Activated effector memory CD4-positive, alpha-beta T cell treated with Interleukin-2 at 50 U/mL for 16 hours (primary cell): ENCODE results near the gene EGFR.
"Not testable (repeated sequence)": the region's sequence is repeated elsewhere in the genome, so short reads cannot be mapped to it uniquely, and the experiment has no call there.

Experiments used
- DNase-seq: peaks from one replicate; pipeline ENCODE4 v3.0.0-alpha.2; 2020

EGFR gene

DNA sequence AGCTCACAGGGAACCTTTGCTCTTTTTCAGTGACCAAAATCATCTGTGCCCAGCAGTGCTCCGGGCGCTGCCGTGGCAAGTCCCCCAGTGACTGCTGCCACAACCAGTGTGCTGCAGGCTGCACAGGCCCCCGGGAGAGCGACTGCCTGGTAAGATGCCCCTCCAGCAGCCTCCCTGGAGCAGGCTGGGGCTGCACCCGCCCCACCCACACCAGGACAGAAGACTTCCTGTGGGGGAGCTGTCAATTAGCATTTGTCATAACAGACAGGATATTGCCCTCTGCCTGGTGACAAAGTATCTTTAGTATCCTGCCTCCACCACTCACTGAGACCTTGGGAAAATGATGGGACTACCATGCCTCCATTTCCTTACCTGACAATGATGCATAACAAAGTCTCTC lies 133.7 kb downstream of the EGFR start:
- DNase-seq, result no peak

DNA sequence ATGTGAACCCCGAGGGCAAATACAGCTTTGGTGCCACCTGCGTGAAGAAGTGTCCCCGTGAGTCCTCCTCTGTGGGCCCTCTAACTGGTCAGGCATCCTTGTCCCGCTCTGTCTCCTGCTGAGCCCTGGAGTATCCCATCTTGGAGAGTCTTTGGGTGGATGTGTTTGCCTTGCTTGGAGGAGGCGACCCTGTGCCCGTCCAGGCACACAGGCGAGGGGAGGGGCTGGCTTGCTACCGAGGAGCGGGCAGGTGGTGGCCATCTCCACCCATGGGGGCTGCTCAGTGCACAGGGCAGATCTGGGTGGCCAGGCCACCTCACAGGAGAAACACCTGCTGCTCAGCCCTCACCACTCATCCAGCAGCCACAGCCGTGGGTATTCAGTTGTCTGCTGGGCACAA lies 135.3 kb downstream of the EGFR start:
- no peak for DNase-seq

DNA sequence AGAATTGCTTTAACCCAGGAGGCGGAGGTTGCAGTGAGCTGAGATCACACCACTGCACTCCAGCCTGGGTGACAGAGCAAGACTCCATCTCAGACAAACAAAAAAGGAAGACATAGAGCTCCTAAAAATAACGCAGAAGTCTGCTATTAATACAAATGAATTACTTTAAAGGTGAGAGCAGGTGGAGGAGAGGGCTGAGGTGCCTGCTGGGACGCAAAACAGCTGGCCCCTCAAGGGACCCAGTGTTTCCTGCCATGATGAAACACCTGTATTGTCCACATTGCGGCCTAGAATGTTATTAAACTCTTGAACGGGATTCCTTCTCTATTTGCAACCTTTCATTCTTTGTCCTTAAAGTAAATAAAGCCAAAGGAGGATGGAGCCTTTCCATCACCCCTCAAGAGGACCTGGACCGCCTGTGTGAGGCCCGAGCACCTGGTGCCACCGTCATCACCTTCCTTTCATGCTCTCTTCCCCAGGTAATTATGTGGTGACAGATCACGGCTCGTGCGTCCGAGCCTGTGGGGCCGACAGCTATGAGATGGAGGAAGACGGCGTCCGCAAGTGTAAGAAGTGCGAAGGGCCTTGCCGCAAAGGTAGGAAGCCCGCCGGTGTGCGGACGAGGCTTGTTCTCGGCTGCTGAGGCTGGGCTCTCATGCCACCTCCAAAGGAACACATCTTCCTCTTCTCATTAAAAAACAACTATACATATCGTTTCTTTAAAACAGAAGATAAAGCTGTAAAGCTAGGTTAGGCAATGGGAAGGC lies 136.7 kb downstream of the EGFR start:
- no peak for DNase-seq

DNA sequence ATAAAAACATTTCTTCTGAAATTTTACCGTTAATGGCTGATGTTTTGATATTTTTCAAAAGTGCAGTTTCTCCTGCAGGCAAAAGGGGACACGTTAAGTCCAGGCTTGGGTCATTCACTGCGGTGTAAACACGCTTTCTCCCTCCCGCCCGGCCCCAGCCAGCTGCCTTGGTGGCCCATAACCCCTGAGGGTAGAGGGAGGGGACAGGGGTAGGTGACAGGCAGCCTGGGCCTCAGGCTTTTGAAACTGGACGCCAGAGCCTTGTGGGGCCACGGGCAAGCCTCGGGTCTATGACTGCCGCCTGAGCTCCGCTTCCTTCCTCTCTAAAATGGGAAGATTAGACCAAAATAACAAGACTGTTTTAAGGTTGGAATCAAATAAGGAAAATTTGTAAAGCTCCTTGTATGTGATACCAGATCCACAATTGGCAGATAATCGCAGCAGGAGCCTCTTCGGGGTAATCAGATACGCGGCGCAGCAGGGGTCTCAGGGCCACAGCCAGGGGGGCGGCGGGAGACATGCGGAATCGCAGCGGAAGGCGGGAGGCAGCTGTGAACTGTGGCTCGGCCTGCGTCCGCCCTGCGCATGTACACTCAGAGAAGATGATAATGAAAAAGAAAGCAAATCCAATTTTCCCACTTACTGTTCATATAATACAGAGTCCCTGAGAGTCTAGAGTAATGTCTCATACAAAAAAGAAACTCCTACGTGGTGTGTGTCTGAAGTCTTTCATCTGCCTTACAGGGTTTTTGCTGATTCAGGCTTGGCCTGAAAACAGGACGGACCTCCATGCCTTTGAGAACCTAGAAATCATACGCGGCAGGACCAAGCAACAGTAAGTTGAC lies 138.3 kb downstream of the EGFR start:
- no peak for DNase-seq

DNA sequence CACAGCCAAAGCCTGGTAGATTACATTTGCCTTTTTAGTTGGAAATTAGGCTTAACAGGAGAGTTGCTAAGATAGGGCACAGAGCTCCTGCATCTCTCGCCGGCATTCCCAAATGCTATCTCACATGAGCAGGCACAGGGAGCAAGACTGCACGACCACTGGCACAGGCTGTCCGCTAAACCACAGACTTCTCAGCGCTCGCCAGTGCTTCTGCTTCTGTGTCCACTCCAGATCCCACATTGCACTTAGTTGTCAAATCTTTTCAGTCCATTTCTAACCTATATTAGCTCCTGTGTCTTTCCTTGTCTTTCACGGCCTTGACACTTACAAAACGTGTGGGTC lies 138.9 kb downstream of the EGFR start:
- no peak for DNase-seq

DNA sequence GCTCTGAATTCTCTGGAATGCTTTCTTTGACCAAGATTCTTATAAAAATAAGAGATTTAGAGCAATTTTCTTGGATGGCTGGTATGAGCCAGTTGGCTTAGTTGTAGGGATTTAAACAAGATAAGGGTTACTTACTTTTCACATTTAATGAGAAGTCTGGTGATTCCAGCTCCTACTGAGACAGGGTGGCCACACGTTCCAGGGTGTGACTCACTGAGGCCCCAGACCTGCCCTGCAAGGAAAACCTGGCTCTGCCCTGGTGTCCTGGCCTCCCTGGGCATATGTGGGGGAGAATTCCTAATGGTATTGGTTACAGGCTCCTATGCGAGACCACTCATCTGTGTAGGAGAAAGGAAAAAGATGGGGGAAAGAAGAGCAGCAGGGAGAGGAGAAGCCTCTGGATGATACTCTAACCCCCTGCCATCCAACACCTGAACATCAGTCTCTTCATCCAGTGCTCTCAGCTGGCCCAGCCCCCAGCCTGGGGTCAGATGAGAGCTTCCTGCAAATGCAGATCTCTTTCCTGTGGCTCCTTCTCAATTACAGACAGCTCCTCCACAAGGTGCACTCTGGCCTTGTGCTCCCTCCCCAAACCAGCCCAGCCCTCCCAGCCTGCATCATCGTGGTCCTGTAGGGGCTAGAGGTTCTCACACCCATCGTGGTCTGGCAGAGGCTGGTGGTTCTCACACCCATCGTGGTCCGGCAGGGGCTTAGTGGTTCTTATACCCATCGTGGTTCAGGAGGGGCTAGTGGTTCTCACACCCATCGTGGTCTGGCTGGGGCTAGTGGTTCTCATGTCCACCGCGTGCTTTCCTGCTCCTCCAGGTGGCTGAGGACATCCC lies 139.9 kb downstream of the EGFR start:
- DNase-seq, result no peak

DNA sequence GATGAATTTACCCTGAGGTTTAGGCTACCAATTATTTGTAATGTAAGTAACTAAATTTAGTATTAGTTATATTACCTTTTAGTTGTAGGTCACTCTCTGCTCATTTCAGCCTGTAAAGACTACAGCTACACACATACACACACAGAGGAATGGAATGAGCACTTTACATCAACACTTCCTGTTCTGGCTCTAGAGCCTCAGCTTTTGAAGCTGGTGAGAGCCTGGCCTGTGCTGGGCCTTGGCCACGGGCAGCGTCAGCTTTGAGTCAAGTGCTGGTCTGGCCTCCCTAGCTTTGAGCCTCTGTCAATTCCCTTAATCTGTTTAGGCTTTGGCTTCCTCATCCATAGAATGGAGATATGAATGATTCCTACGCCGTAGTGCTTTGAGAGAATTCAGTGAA lies 141.7 kb downstream of the EGFR start:
- no peak for DNase-seq

DNA sequence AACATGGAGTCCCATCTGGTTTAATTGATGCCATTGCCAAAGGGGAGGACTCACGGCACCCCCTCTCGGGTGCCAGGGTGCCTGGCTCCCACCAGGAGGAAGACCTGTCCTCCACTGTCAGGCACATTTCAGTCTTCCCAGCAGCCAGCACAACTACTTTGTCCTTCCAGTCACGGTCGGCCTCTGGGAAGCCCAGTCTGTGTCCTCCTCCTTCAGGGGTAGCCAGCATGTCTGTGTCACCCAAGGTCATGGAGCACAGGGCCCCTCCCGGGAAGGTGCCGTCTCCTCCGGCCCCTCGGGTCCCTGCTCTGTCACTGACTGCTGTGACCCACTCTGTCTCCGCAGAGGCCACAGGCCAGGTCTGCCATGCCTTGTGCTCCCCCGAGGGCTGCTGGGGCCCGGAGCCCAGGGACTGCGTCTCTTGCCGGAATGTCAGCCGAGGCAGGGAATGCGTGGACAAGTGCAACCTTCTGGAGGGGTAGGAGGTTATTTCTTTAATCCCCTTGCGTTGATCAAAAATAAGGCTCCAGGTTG lies 142.4 kb downstream of the EGFR start:
- no peak for DNase-seq

DNA sequence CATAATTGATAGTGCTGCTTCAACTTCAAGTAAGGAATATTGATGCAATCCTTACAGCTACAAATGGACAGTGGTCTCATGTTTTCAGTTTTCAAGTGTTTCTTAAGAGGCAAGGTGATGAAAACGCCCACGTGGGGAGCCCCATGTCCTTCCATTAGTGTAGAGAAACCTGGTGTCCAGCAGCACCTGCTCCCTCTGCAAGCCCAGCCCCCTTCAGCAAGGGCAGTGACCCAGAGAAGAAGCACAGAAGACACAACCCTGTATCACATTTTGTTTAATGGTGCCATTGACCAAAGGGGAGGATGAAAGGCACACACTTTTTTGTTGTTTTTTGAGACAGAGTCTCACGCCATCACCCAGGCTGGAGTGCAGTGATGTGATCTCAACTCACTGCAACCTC lies 143.7 kb downstream of the EGFR start:
- no peak for DNase-seq

DNA sequence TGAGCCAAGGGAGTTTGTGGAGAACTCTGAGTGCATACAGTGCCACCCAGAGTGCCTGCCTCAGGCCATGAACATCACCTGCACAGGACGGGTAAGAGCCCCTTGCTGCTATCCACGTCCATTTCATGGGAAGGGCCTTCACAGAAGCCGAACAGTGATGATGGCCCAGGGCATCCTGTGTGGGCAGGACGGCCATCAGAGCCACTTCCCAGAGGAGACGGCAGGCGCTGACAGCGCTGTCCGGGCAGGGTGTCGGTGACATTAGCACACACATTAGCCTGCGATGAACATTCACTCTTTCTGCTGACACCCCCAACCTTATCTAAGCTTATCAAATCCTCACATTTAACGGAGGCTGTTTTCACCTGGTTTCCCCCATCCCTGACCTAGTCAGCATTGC lies 144.9 kb downstream of the EGFR start:
- no peak for DNase-seq

DNA sequence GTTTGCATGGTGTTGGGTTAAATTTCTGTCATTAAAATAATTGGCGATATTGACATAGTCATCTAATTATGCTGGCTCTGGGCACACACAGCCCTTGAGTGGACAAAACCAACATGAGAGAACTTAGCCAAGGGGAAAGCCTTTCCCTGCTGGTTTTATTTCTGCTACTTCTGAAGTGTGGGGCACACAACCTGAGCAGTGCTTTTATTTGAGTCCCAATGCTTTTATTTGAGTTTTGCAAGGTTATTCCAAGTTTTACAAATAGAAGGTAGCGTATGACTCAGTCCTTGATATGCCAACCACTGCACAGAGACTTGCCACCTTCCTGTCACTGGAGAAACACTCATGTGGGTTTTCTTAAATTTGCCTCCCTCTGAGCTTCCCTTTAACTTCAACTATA lies 145.7 kb downstream of the EGFR start:
- DNase-seq, result no peak

DNA sequence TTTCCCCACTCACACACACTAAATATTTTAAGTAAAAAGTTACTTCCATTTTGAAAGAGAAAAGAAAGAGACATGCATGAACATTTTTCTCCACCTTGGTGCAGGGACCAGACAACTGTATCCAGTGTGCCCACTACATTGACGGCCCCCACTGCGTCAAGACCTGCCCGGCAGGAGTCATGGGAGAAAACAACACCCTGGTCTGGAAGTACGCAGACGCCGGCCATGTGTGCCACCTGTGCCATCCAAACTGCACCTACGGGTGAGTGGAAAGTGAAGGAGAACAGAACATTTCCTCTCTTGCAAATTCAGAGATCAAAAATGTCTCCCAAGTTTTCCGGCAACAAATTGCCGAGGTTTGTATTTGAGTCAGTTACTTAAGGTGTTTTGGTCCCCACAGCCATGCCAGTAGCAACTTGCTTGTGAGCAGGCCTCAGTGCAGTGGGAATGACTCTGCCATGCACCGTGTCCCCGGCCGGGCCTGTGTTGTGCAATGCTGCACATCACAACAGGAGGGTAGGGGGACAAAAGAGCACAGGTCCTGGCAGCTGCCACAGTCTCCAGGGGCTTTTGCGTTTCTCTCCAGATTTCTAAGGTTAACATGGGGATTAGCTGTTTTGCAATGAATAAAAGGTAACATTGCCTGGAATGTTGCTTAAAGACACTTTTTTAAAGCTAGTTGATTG lies 146.5 kb downstream of the EGFR start:
- DNase-seq, result no peak

DNA sequence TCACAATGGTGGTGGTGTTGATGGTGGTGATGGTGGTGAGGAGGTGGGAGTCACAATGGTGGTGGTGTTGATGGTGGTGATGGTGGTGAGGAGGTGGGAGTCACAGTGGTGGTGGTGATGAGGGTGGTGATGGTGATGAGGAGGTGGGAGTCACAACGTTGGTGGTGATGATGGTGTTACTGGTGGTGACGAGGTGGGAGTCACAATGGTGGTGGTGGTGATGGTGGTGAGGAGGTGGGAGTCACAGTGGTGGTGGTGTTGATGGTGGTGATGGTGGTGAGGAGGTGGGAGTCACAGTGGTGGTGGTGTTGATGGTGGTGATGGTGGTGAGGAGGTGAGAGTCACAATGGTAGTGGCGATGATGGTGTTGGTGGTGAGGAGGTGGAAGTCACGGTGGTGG lies 148.5 kb downstream of the EGFR start:
- not testable (repeated sequence) for DNase-seq

DNA sequence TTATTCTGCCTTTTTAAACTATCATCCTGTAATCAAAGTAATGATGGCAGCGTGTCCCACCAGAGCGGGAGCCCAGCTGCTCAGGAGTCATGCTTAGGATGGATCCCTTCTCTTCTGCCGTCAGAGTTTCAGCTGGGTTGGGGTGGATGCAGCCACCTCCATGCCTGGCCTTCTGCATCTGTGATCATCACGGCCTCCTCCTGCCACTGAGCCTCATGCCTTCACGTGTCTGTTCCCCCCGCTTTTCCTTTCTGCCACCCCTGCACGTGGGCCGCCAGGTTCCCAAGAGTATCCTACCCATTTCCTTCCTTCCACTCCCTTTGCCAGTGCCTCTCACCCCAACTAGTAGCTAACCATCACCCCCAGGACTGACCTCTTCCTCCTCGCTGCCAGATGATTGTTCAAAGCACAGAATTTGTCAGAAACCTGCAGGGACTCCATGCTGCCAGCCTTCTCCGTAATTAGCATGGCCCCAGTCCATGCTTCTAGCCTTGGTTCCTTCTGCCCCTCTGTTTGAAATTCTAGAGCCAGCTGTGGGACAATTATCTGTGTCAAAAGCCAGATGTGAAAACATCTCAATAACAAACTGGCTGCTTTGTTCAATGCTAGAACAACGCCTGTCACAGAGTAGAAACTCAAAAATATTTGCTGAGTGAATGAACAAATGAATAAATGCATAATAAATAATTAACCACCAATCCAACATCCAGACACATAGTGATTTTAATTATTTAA lies 151.7 kb downstream of the EGFR start:
- no peak for DNase-seq

DNA sequence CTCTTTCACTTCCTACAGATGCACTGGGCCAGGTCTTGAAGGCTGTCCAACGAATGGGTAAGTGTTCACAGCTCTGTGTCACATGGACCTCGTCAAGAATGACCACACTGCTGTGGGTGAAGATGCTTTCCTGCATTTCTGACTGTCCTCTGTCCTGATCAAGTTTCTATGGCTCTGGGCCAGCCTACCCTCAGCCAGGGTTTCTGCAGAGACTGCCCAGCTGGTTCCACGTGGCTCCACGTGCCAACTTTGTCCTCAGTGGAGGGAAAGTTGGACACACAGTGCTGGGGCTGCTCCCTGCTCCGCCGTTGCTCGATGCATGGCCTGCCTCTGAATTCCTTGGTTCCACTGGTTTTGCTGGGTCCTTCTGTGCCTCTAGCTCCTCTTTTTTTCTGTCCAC lies 152.3 kb downstream of the EGFR start:
- no peak for DNase-seq

DNA sequence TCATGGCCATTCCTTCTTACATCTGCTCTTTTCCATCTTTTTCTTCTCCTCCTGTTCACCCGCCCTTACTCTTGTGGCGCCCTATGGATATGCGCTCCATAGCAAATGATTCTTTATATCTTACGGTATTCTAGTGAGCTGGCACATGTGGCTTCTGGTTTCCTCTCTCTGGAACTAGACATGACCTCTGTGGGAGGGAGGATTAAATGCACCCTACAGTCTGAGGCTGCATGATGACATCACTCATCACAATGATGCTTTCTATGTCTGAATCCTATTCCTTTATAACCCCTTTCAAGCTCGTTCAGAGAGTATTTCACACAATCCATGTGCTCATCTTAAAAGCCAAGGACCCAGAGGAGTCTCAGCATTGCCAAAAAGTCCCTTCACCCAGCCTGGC lies 153.3 kb downstream of the EGFR start:
- no peak for DNase-seq

DNA sequence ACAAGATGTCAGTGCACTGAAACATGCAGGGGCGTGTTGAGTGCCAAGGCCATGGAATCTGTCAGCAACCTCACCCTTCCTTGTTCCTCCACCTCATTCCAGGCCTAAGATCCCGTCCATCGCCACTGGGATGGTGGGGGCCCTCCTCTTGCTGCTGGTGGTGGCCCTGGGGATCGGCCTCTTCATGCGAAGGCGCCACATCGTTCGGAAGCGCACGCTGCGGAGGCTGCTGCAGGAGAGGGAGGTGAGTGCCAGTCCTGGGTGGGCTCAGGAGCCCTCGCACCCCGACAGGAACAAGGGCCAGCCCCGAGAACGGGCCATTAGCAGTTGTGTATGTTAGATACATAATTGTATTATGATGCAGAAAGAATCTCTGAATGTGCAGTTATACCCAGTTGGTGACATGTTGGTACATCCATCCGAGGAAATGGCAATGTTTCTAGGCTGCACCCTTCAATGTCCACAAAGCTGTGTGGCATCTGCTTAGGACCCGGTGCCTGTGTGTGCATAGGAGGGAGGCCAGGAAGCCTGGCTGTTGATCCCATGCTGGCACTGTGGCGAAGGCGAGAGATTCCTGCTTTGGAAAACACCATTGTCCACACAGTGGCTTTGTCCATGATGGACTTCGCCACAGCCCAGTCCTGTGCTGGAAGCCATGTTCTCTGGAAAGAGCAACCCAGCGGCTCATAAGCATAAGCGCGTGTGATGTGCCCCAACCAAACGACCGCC lies 154.2 kb downstream of the EGFR start:
- DNase-seq, result no peak

DNA sequence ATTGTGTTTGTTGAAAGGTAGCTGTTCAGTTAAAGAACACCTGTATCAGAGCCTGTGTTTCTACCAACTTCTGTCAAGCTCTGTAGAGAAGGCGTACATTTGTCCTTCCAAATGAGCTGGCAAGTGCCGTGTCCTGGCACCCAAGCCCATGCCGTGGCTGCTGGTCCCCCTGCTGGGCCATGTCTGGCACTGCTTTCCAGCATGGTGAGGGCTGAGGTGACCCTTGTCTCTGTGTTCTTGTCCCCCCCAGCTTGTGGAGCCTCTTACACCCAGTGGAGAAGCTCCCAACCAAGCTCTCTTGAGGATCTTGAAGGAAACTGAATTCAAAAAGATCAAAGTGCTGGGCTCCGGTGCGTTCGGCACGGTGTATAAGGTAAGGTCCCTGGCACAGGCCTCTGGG lies 154.9 kb downstream of the EGFR start:
- DNase-seq, result no peak

DNA sequence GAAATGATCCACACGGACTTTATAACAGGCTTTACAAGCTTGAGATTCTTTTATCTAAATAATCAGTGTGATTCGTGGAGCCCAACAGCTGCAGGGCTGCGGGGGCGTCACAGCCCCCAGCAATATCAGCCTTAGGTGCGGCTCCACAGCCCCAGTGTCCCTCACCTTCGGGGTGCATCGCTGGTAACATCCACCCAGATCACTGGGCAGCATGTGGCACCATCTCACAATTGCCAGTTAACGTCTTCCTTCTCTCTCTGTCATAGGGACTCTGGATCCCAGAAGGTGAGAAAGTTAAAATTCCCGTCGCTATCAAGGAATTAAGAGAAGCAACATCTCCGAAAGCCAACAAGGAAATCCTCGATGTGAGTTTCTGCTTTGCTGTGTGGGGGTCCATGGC lies 155.6 kb downstream of the EGFR start:
- DNase-seq, result no peak

DNA sequence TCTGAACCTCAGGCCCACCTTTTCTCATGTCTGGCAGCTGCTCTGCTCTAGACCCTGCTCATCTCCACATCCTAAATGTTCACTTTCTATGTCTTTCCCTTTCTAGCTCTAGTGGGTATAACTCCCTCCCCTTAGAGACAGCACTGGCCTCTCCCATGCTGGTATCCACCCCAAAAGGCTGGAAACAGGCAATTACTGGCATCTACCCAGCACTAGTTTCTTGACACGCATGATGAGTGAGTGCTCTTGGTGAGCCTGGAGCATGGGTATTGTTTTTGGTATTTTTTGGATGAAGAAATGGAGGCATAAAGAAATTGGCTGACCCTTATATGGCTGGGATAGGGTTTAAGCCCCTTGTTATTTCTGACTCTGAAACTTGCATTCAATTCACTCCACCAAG lies 156.0 kb downstream of the EGFR start:
- no peak for DNase-seq

DNA sequence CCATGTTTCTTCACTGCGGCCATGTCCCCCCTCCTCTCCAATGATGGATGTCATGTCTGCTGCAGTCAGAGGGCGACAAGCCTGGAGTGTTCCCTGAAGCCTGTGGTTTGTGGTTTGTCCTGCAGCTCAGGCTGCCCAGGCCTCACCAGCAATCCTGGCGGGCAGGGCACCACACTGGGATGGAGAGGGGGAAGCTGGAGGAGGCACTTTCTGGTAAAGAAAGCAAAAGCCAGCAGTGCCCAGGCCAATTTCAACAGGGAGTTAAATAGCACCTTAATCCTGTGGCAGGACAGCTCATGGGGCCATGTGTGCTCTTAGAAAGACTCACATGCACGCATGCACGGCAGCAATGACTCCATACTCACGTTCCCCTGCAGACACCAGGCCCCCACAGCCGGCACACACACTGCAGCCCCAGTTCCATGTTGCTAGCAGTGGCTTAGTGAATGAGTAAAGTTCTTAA lies 158.3 kb downstream of the EGFR start:
- no peak for DNase-seq
